Measurements from ENCODE around the gene OR11L1. TPM values are rescaled to one million over a fixed set of nuclear protein-coding genes. Genes with fewer than 3 reads are reported as not detected.

OR11L1 gene
- polyA plus RNA-seq, 2 of the 4 experiments (the other 2 are of a cell fraction): not detected

DNA sequence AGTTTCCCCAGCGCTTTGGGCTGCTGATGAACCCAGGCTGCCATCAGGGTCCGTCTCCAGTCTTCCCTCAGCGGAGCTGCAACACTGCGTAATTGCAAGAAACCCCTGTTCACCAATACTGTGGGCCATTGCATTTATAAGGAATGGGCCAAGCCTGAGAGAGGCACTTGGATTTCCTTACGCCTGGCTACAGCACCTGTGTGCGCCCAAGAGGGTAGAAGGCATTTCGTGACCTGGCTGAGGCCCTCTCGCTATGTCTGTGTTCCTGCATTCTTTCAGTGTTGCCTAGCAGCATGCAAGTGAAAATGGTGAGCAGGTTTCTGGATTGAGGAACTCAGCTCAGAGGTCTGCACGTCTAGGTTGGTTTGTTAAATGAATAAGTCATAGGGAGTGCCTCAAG lies 41.6 kb upstream of the OR11L1 start:
- WGBS (ENCODE audit: missing lambda C conversion rate): 25% methylated on average over 9 of the region's 9 CpGs
- DNase-seq (ENCODE audit: low read depth in 1 of 2, low spot score in 1 of 2) (no peak), ATAC-seq (no peak), FAIRE-seq (no peak)
- Histone ChIP-seq H3K4me3 (no peak overlapping the region), H3K27ac (no peak overlapping the region), H3K4me2 (no peak overlapping the region), H3K4me1 (no peaks in the 10 kb centered on the region), H3K9me3 (no peaks in the 10 kb centered on the region; the same call in 2 of the 3 replicates)
- no peak for TF ChIP-seq RARB (CRISPR knock-in tag; IDR thresholded peaks at IDR 0.05)
- TF ChIP-seq EHF (CRISPR knock-in tag; IDR thresholded peaks at IDR 0.05): no peak
- TF ChIP-seq HOXB13 (CRISPR knock-in tag; IDR thresholded peaks at IDR 0.05; ENCODE audit: low read depth): no peak
- TF ChIP-seq KDM5A (IDR thresholded peaks at IDR 0.05): no peak
- ChIA-PET POLR2A (no interaction called here), CTCF (no interaction called here)

DNA sequence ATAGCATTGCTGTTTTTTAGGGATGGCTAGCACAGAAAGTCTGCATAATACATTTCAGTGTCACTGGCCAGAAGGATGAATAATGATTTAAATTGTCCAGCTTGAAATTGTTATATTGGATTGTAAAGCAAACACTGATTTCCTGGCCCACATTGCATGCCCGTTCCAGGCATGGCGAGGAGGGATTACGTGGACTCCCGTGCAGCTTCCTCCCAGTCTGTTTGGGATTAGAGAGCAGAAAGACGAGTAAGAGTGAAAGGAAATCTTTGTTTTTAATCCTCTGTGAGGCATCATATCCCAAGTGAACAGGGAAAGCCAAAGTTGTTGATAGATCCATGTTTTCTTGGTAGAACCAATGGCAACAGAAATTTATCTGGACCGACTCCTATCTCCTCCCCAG lies 23.7 kb upstream of the OR11L1 start:
- POLR2A ChIA-PET: no interaction called here
- H3K9me3 ChIP-seq: no peaks in the 10 kb centered on the region; the same call in 2 of the 3 replicates
- no peak overlapping the region for H3K4me2 ChIP-seq
- no peaks in the 10 kb centered on the region for H3K4me1 ChIP-seq
- no peak for FAIRE-seq
- TF ChIP-seq EHMT2 (IDR thresholded peaks at IDR 0.05; ENCODE audit: low read depth) (no peak), FOSL2 (IDR thresholded peaks at IDR 0.05) (no peak), FOSL2 (CRISPR knock-in tag; IDR thresholded peaks at IDR 0.05) (no peak), HOXA7 (CRISPR knock-in tag; IDR thresholded peaks at IDR 0.05) (no peak), CEBPB (IDR thresholded peaks at IDR 0.05) (no peak), GATA3 (IDR thresholded peaks at IDR 0.05; ENCODE audit: borderline replicate concordance) (no peak), NPAS2 (CRISPR knock-in tag; IDR thresholded peaks at IDR 0.05; ENCODE audit: borderline replicate concordance) (no peak), ZNF302 (CRISPR knock-in tag; IDR thresholded peaks at IDR 0.05) (no peak)
- TF ChIP-seq, protein P1, sequence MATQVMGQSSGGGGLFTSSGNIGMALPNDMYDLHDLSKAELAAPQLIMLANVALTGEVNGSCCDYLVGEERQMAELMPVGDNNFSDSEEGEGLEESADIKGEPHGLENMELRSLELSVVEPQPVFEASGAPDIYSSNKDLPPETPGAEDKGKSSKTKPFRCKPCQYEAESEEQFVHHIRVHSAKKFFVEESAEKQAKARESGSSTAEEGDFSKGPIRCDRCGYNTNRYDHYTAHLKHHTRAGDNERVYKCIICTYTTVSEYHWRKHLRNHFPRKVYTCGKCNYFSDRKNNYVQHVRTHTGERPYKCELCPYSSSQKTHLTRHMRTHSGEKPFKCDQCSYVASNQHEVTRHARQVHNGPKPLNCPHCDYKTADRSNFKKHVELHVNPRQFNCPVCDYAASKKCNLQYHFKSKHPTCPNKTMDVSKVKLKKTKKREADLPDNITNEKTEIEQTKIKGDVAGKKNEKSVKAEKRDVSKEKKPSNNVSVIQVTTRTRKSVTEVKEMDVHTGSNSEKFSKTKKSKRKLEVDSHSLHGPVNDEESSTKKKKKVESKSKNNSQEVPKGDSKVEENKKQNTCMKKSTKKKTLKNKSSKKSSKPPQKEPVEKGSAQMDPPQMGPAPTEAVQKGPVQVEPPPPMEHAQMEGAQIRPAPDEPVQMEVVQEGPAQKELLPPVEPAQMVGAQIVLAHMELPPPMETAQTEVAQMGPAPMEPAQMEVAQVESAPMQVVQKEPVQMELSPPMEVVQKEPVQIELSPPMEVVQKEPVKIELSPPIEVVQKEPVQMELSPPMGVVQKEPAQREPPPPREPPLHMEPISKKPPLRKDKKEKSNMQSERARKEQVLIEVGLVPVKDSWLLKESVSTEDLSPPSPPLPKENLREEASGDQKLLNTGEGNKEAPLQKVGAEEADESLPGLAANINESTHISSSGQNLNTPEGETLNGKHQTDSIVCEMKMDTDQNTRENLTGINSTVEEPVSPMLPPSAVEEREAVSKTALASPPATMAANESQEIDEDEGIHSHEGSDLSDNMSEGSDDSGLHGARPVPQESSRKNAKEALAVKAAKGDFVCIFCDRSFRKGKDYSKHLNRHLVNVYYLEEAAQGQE (IDR thresholded peaks at IDR 0.05): no peak
- CTCF ChIA-PET: no interaction called here
- ATAC-seq: no peak
- DNase-seq (ENCODE audit: low read depth in 1 of 2, low spot score in 1 of 2): no peak
- no peak overlapping the region for H3K27ac ChIP-seq
- 53% methylated on average over 6 of the region's 6 CpGs for WGBS (ENCODE audit: missing lambda C conversion rate)
- no peak overlapping the region for H3K4me3 ChIP-seq

DNA sequence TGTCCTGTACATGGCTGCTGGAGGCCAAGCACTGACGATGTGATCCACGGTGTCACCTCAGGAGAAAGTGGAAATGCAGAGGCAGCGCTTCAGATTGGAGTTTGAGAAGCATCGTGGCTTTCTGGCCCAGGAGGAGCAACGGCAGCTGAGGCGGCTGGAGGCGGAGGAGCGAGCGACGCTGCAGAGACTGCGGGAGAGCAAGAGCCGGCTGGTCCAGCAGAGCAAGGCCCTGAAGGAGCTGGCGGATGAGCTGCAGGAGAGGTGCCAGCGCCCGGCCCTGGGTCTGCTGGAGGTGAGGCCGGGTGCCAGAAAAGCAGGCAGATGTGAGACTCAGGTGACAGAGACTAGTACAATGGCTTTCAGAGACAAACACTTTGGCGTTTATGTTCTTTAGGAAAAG lies 22.9 kb upstream of the OR11L1 start:
- CTCF ChIA-PET: no interaction called here

More for the DNA sequence above, 22.9 kb upstream of the OR11L1 start:
- H3K27ac ChIP-seq: no peak overlapping the region
- 42% methylated on average over 17 of the region's 17 CpGs for WGBS (ENCODE audit: missing lambda C conversion rate)
- H3K9me3 ChIP-seq: no peaks in the 10 kb centered on the region; the same call in 2 of the 3 replicates
- FAIRE-seq (no peak), ATAC-seq (no peak), DNase-seq (ENCODE audit: low read depth in 1 of 2, low spot score in 1 of 2) (no peak)
- H3K4me2 ChIP-seq: no peak overlapping the region
- H3K4me1 ChIP-seq: no peaks in the 10 kb centered on the region
- TF ChIP-seq RARB (CRISPR knock-in tag; IDR thresholded peaks at IDR 0.05) (no peak), PHF8 (IDR thresholded peaks at IDR 0.05; ENCODE audit: borderline replicate concordance, low read depth) (no peak), NR3C1 (IDR thresholded peaks at IDR 0.05) (no peak), ZC3H11A (IDR thresholded peaks at IDR 0.05) (no peak), MYC (IDR thresholded peaks at IDR 0.05; ENCODE audit: borderline replicate concordance, low read length) (no peak), BHLHE40 (IDR thresholded peaks at IDR 0.05; ENCODE audit: low read depth, low read length) (no peak), ZFP36 (IDR thresholded peaks at IDR 0.05; ENCODE audit: borderline replicate concordance, partially characterized antibody) (no peak), ZNF302 (CRISPR knock-in tag; IDR thresholded peaks at IDR 0.05) (no peak), HEYL (CRISPR knock-in tag; IDR thresholded peaks at IDR 0.05) (no peak), RAD21 (conservative IDR thresholded peaks at IDR 0.05 in 1 of 2, IDR thresholded peaks at IDR 0.05 in 1 of 2) (no peak), SREBF2 (IDR thresholded peaks at IDR 0.05) (no peak), MAFK (IDR thresholded peaks at IDR 0.05; ENCODE audit: partially characterized antibody) (no peak), CHD2 (IDR thresholded peaks at IDR 0.05; ENCODE audit: low read length, partially characterized antibody) (no peak)
- TF ChIP-seq, protein P1 (IDR thresholded peaks at IDR 0.05): no peak
- TF ChIP-seq, protein P2, sequence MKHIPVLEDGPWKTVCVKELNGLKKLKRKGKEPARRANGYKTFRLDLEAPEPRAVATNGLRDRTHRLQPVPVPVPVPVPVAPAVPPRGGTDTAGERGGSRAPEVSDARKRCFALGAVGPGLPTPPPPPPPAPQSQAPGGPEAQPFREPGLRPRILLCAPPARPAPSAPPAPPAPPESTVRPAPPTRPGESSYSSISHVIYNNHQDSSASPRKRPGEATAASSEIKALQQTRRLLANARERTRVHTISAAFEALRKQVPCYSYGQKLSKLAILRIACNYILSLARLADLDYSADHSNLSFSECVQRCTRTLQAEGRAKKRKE (CRISPR knock-in tag; IDR thresholded peaks at IDR 0.05; ENCODE audit: low read depth): no peak
- TF ChIP-seq, protein P3, sequence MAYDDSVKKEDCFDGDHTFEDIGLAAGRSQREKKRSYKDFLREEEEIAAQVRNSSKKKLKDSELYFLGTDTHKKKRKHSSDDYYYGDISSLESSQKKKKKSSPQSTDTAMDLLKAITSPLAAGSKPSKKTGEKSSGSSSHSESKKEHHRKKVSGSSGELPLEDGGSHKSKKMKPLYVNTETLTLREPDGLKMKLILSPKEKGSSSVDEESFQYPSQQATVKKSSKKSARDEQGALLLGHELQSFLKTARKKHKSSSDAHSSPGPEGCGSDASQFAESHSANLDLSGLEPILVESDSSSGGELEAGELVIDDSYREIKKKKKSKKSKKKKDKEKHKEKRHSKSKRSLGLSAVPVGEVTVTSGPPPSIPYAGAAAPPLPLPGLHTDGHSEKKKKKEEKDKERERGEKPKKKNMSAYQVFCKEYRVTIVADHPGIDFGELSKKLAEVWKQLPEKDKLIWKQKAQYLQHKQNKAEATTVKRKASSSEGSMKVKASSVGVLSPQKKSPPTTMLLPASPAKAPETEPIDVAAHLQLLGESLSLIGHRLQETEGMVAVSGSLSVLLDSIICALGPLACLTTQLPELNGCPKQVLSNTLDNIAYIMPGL (CRISPR knock-in tag; IDR thresholded peaks at IDR 0.05; ENCODE audit: borderline replicate concordance): no peak
- POLR2A ChIA-PET: no interaction called here
- no peak overlapping the region for H3K4me3 ChIP-seq
